ENCODE data around the gene TCN2.
"Not testable (repeated sequence)": the region's sequence is repeated elsewhere in the genome, so short reads cannot be mapped to it uniquely, and the experiment has no call there.

The TCN2 gene

DNA sequence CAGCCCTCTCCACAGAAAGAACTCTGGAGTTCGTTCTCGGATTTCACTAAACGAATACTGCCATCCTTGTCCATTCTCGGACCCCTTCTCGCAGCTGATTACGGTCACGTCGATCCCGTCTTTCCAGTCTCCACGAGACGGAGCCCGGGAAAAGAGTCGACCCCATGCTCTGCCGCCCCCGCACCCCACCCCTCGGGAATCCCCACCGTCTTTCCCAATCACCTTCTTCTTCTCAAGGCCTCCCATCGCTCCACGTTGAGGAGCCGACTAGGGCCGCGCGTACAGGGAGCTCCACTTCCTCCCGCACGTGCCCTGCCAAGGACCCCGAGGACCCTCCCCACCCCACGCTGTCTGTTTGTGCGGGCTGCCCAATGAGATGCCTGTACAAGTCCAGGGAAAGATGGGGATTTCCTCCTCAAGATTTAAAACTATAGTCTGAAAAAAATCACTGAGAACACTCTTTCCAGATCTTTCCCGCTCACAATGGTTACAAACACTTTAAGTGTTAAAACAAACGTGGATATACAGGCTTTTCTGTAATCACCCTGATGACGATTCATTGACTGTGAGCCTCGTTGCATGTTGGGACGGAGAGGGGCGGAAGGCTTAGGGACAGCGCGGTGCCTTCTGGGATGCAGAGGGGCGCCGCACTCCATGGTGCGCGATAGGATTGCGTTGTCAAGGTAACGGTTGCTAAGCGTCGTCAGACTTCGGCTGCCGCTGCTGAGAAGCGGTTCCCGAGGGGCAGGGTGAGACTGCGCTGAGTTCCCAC lies 15.2 kb upstream of the TCN2 start, which contains the start of gene PES1:
PES1 (minus strand) TSS at position 323 of the 772 bp plus-strand sequence; CDS start at position 246, 77 bp downstream.
- TF ChIP-seq, protein P1, sequence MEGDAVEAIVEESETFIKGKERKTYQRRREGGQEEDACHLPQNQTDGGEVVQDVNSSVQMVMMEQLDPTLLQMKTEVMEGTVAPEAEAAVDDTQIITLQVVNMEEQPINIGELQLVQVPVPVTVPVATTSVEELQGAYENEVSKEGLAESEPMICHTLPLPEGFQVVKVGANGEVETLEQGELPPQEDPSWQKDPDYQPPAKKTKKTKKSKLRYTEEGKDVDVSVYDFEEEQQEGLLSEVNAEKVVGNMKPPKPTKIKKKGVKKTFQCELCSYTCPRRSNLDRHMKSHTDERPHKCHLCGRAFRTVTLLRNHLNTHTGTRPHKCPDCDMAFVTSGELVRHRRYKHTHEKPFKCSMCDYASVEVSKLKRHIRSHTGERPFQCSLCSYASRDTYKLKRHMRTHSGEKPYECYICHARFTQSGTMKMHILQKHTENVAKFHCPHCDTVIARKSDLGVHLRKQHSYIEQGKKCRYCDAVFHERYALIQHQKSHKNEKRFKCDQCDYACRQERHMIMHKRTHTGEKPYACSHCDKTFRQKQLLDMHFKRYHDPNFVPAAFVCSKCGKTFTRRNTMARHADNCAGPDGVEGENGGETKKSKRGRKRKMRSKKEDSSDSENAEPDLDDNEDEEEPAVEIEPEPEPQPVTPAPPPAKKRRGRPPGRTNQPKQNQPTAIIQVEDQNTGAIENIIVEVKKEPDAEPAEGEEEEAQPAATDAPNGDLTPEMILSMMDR (IDR thresholded peaks at IDR 0.05; ENCODE audit: insufficient read depth, low read depth, low read length, missing control alignments): no peak
- peak; percentile 99 for DNase-seq (ENCODE audit: low read depth)
- peak within 1 kb of the TSS; percentile 72 for H3K4me3 ChIP-seq (ENCODE audit: low read length)

GRCh38 chr22:30592360-30592713 lies 14.6 kb upstream of the TCN2 start:
- not testable (repeated sequence) for DNase-seq (ENCODE audit: low read depth)
- peak overlapping the region; percentile 72 for H3K4me3 ChIP-seq (ENCODE audit: low read length)

GRCh38 chr22:30596199-30596598 lies 10.8 kb upstream of the TCN2 start:
- DNase-seq (ENCODE audit: low read depth): no peak
- H3K4me3 ChIP-seq (ENCODE audit: low read length): no peak overlapping the region
- TF ChIP-seq, protein P1 (IDR thresholded peaks at IDR 0.05; ENCODE audit: insufficient read depth, low read depth, low read length, missing control alignments): no peak

- DNase-seq (ENCODE audit: low read depth): no peak
- no peak overlapping the region for H3K4me3 ChIP-seq (ENCODE audit: low read length)
- TF ChIP-seq, protein P1 (IDR thresholded peaks at IDR 0.05; ENCODE audit: insufficient read depth, low read depth, low read length, missing control alignments): no peak
These were observed 10.1 kb upstream of the TCN2 start for GRCh38 chr22:30596886-30597285.

DNA sequence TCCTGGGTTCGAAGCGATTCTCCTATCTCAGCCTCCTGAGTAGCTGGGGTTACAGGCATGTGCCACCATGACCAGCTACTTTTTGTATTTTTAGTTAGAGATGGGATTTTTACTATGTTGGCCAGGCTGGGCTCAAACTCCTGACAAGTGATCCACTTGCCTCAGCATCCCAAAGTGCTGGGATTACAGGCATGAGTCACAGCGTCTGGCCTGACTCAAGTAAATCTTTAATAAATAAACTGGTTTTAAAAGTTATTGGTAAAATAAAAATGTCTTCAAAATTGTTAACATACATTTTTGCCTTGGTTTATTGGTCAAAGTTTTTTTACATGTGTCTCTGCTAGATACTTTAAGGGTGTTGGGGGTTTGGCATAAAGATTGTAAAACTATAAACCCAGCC lies 8.0 kb upstream of the TCN2 start:
- DNase-seq (ENCODE audit: low read depth): no peak
- no peak overlapping the region for H3K4me3 ChIP-seq (ENCODE audit: low read length)
- TF ChIP-seq, protein P1 (IDR thresholded peaks at IDR 0.05; ENCODE audit: insufficient read depth, low read depth, low read length, missing control alignments): no peak

GRCh38 chr22:30600921-30601320 lies 6.1 kb upstream of the TCN2 start:
- TF ChIP-seq, protein P1 (IDR thresholded peaks at IDR 0.05; ENCODE audit: insufficient read depth, low read depth, low read length, missing control alignments): no peak
- no peak overlapping the region for H3K4me3 ChIP-seq (ENCODE audit: low read length)

GRCh38 chr22:30601464-30601863 lies 5.5 kb upstream of the TCN2 start:
- DNase-seq (ENCODE audit: low read depth): no peak
- TF ChIP-seq, protein P1 (IDR thresholded peaks at IDR 0.05; ENCODE audit: insufficient read depth, low read depth, low read length, missing control alignments): no peak

More at GRCh38 chr22:30600921-30601320, 6.1 kb upstream of the TCN2 start:
- no peak for DNase-seq (ENCODE audit: low read depth)

More at GRCh38 chr22:30601464-30601863, 5.5 kb upstream of the TCN2 start:
- no peak overlapping the region for H3K4me3 ChIP-seq (ENCODE audit: low read length)

All from epithelial cell of esophagus (primary cell).